GM19238 (cell line): Measurements from ENCODE around the gene SHB.

Experiments used
- DNase-seq: peaks from one replicate; pipeline ENCODE4 v3.0.0; 2011; ENCODE audit warnings: low spot score; ENCODE audit not compliant: insufficient read length

The SHB gene

GRCh38 chr9:37989701-37990100, 79.3 kb downstream of the SHB start:
- no peak for DNase-seq

DNA sequence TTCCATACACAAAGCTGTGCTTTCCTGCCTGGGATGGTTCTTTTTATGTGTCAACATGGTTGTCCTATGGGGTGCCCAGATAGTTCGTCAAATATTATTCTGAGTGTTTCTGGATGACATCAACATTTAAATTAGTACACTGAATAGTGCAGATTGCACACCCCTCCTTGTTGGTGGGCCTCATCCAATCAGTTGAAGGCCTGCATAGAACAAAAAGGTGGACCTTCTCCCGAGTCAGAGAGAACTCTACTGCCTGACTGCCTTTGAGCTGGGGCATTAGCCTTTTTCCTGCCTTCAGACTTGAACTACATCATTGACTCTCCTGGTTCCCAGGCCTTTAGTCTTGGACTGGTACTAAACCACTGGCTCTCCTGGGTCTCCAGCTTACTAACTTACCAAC, 80.4 kb downstream of the SHB start:
- no peak for DNase-seq

GRCh38 chr9:37988041-37988440, 81.0 kb downstream of the SHB start:
- no peak for DNase-seq

DNA sequence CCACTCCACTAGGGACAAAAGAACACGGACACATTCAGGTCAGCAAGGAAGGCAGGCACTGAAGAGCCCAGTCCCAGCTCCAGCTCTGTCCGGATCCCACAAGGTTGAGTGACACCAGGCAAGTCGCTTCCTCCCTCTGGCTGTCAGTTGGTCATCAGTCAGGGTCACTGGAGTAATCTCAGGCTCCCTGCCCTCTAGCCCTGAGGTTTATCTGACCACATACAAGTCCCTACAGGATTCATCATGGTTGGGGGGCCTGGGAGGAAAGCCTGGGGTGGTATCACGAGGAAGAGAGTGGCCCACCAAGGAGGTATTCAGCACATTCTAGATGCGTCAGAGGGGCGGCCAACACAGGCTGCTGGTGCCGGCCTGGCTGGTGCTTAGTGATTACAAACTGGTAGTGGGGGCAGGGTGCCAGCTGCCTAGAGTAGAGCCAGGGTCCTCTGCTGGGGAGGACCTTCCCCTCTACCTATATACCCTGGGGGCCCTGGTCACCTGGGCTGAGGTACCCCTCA, 81.5 kb downstream of the SHB start:
- no peak for DNase-seq

- no peak for DNase-seq
Measured at GRCh38 chr9:37986771-37987258, 82.2 kb downstream of the SHB start.

GRCh38 chr9:37986001-37986400, 83.0 kb downstream of the SHB start:
- no peak for DNase-seq

DNA sequence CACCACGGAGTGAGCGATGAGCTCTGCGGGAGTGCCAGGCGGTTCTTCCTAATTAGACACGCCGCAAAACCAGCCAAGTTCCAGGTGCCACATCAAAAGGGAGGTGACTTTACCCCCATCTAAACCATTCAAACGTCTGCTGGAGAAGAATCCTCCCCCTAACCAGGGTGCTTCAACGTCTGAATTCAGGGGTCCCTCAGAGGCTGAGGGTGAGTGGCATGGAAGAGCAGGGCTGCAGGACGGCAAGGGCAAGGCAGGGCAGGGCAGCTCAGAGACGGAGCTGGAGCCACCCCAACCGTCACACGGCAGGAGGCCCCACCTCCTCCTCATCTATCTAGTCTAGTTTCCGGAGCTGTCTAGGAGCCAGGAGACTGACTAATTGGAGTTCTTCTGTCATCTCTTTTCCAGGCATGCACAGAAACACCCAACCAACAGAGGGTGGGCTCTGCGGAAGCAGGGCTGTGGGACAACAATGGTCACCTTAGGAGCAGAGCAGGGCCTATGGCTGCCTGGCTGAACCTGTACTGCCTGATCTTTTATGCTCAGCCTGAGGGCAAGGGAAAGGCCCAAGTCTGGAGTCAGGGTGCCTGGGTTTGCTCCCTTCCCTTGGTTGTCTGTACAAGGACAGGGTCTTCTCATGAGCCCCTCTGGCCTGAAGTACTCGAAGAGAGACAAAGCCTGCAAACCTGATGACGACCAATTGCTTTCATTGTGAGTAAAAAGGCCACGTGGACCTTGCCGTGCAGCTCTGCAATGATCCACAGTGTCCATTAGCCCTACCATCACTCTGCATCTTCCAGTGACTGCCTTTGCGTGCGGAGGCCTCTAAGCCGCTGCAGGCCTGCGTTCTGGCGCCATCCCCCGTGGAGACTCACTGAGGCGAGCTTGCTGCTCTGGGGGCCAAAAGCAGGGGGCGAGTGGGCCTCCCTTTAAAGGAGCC, 84.1 kb downstream of the SHB start:
- no peak for DNase-seq

DNA sequence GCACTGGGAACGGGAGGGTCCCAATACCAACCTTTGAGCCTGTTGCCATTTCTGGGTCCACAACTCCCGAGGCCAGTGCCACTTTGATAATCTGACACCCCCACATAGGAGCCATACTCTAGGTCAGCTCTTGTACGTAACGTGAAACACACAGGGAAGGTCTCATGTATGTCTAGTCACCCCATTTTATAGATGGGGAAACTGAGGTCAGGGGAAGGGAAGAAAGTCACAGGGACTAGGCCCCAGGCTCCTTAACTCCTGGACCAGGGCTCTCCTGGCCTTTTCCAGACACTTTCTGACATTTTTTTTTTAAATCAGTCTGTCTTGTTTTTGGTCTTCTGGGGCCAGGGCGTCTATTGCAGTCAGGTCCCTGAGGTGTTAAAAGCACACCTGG, 84.8 kb downstream of the SHB start:
- DNase-seq: no peak

DNA sequence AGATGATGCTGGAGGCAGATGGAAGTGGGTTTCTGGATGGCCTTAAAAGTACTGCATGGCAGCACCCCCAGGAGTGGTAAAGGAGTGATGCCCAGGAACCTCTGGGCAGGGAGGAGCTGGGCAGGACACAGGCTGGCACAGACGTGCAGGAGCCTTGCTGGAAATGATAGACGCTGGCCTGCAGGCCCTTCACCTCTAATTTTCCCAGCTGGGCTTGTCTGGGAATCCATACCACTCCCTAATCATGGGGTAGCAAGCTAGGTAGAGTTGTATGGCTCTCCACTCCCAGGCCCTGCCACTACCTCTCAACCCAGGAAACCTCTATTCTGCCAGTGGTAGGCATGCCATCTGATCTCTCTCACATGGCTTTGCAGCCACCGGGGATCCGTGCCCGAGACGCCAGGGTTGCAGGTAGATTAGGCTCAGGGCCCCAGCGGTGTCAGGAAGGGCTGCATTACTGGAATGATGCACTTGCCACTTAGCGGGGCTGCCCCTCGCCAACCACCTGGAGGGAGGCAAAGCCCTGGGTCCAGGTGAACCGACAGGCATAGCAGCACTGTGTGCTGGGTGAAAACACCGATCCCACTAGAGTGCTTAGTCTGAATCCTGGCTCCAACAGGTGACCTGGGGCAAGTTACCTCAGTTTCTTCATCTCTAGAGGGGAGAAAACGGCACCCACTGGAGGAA, 85.5 kb downstream of the SHB start:
- DNase-seq: no peak

DNA sequence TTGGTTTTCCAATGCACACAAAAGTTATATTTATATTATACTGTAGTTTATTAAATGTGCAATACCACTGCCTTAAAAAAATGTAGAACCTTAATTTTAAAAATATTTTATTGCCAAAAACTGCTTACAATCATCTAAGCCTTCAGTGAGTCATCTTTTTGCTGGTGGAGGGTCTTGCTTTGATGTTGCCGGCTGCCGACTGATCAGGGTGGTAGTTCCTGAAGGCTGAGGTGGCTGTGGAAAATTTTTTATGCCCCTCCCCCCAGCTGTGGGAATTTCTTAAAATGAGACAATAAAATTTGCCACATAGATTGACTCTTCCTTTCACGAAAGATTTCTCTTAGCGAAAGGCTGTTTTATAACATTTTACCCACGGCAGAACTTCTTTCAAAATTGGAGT, 89.2 kb downstream of the SHB start:
- DNase-seq: no peak

DNA sequence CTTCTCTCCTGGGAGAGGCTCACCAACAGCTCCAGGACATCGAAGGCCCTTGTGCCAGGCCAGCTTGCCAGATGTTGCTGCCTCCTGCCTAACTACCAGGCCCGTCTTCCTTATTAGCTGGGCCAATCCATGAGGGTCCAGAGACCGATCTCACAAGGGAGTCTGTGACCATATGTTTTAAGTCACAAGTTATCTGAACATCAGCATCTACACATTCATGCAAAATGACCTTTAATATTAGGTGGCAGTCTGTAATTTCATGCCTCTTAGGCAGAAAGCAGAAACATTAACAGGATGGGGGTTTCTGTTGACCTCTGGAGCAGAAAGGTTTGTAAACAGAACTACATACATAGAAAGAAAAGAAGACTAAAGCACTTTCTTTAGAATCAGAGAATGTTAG, 90.0 kb downstream of the SHB start:
- no peak for DNase-seq

GRCh38 chr9:37978481-37978864, 90.6 kb downstream of the SHB start:
- DNase-seq: no peak

DNA sequence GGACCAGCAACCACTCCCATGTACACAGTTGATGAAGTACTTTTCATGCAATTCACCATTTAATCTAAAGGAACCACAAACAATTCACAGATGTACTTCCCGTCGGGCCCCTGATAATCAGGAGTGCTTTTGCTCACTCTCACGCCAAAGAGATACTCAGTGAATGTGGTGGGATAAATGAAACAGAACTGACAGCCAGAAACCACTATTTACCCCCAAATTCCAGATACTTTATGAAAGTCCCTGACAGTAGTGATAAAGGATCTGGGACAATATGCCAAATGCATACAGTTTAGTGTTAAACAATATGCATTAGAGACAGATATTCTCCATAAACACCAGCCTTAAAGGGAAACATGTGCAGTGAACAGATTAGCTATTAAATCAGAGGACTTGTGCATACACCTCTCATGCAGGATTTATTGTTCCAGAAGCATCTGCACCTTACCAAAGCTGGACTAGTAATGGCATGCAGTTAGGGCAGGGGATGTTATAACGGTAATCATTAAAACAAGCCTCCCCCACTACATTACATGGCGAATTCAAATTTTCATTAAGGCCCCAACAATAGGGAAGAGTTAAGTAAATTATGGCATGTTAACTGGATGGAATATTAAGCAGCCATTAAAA, 91.1 kb downstream of the SHB start:
- DNase-seq: no peak

DNA sequence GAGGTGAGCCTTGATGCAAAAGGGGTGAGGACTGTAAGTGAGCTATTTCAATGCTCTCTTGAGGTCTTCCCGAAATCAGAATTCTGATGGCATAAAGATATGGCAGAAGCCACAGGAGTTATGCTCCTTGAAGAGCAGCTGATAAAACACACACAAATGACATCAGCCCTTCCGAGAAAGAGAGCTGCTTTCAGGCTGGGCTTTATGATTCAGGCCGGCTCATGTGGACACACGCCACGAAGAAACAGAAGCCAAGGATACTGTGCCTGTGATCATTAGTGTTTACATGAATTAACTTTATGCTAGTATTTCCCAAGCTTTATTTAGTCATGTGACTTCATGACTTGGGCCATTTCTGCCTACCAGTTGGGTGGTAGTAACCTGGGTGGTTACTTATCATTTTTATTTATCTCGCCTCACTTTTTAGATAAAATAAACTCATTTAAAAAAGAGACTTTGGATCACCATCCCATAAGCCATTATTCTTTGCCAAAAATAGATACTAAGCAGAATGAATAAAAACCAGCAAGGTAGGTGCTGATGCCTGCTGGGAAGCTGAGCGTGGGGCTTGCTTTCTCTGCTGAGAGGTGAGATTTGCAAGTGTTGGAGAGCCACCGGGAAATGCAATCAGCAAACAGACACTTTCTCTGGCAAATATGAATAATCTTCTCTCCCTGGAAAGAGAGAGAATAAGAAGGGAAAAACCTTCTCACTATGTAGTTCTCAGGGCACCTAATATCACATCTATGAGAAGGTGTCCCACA, 92.1 kb downstream of the SHB start:
- DNase-seq: no peak

DNA sequence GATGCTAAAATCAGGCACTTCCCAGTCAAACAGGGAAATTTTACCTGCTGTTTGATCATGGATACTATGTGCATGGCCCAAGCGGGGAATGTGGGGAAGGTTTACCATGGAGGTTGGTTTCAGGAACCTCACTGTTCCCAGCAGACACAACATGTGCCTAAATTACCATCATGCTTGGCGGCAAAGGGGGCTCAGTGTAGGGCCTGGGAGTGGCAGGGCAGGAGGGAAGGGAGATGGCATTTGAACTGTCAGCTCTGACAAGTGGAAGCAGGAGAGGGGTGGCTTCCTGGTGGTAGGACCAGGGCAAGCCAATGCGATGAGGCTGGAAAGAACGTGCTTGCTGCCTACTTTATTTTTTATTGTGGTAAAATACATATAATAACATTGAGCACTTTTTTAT, 93.4 kb downstream of the SHB start:
- DNase-seq: no peak

DNA sequence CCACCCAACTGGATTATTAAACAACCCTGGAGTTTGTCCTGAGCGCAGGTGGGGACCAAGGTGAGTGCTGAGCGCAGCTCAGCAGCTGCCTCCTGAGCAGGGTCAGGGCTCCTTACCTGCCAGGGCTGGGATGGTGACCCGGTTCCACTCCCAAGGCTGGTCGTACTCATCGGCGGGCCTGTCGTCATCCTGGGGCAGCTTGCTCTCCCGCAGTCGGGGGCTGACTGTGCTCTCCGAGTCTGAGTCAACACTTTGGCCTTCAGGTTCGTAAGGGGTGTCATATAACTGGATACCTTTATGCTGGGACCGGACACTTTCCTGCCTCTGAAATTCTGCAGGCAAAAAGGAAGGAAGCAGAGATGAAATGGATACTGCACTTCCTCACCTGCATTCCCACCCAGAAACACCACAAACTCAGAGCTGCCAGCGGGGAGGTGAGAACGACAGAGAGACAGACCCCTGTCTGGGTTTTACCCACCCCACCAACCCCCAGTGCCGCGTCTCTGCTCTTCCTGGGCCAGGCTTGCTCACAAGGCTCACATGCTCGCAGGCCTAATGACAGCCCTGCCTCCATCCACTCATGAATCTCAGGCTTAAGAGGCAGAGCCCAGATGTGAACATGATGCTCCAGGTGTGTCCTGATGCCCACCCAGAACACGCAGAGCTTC, 94.4 kb downstream of the SHB start:
- DNase-seq: no peak

DNA sequence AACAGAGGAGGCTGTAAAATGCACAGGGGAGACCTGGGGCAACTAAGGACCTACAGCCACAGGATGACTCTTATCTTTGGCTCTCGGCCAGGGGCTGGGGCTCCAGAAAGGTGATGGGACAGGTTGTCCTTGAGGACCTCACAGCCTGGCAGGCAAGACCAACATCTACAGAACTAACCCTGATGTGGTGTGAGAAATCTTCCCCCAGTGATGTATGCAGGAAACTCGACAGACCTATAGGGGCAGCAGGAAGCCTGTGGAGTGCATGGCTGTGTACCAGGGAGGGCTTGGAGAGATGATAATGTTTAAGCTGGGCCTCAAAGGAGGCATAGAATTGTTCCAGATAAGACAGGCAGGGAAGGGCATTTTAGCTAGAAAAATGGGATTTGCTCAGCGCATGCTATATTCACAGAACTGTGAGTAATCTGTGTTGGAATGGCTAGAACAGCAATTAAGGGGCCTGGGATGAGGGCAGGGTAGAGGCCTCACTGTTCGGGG, 96.6 kb downstream of the SHB start:
- no peak for DNase-seq

GRCh38 chr9:37971691-37972090, 97.3 kb downstream of the SHB start:
- no peak for DNase-seq

DNA sequence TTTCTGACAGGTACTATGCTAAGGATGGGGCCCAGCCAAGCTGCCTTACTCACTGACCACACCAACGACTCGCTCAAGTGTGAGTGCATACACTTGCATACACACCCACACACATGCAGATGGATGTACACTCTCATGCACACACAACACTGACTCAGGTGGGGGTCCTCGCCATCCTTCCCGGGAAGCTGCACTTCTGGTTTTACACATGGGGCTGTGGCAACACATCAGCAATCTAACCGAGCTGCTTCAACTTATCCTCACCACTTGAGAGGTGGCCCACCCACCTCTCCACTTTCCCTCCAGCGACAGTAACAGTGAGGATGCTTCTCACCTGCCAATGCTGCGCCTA, 97.9 kb downstream of the SHB start:
- no peak for DNase-seq

DNA sequence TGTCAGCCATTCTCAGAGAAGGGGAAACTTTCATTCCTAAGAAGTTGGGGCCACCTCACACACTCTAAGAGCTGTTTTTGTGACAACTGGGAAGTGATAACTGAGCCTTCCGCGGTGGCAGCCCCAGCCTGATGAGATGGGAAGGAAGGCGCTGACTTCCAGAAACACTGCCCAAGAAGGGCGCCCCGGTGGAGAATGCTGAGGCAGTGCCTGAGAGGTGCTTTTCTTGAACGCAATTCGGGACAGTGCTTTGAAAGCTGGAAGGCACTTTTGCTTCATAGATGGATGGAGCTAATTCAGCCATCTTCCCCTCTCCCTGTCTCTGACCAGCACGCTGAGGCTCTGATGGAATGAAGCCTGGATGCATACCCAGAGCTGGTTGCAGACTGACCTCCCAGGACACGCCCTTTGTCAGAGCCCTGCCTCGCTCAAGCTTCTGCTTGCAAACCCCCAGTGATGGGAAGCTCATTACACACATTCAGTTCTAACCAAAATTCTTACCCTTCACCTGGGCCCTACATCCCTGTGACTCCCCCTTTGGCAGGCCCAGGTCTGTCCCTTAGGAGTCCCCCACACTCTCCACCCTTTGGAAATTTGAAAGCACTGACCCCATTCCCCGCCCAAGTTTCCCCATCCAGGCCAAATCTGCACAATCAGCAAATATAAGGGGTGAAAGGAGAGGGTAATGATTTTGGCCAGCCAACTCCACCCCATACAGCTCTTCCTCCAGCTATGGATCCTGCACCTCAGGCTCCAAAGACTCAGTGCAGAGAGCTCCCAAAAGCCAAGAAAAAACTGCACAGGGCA, 98.5 kb downstream of the SHB start:
- no peak for DNase-seq
